ENCODE measurements around the gene HECTD4. TPM values are rescaled to one million over a fixed set of nuclear protein-coding genes. Genes with fewer than 3 reads are reported as not detected.
"Not testable (repeated sequence)": the region's sequence is repeated elsewhere in the genome, so short reads cannot be mapped to it uniquely, and the experiment has no call there.

Gene HECTD4
- total RNA-seq, 1 experiment from 2014 or later: 5.1 TPM

DNA sequence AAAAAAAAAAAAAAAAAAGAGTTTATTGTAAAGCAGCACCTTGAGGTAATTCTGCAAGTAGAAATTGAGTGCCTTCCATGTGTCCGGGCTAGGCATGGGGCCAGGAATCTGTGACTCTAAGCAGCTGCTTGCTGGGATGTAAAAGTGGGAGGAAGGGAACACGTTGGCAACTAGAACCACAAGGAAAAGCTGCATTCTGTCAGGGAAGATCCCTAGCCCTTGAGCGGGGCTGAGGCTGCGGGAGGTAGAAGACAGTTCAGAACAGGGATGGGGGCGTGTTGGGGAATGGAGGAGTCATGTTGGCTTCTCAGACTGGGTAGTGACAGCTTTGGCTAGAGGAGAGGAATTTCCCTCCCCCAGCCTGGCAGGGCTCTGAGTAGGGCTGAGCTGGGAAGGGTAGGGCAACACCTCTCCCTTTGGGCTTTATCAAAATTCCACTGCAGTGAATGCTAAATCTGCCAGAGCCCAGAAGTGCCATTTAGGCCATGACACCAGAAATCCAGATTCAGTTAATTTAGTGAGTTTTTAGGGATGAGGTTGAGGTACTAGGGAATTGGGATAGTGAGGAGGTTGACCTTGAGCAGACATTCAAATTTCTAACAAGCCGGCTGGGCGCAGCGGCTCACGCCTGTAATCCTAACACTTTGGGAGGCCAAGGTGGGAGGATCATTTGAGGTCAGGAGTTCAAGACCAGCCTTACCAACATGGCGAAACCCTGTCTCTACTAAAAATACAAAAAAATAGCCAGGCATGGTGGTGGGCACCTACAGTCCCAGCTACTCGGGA is 260.3 kb downstream of the HECTD4 start:
- DNase-seq (ENCODE audit: low spot score): peak; percentile 74

DNA sequence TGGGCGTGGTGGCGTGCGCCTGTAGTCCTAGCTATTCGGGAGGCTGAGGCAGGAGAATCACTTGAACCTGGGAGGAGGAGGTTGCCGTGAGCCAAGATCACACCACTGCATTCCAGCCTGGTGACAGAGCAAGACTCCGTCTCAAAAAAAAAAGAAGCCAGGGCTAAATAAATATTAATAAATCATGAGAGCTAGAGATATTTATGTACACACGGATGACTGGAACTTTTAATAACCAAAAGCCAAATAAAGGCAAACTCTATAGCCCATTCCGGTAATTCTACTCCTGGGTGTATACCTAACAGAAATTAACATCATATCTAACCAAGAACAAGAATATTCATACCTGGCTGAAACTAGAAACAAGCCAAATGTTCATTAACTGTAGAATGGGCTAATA is 264.5 kb downstream of the HECTD4 start:
- DNase-seq (ENCODE audit: low spot score): no peak

DNA sequence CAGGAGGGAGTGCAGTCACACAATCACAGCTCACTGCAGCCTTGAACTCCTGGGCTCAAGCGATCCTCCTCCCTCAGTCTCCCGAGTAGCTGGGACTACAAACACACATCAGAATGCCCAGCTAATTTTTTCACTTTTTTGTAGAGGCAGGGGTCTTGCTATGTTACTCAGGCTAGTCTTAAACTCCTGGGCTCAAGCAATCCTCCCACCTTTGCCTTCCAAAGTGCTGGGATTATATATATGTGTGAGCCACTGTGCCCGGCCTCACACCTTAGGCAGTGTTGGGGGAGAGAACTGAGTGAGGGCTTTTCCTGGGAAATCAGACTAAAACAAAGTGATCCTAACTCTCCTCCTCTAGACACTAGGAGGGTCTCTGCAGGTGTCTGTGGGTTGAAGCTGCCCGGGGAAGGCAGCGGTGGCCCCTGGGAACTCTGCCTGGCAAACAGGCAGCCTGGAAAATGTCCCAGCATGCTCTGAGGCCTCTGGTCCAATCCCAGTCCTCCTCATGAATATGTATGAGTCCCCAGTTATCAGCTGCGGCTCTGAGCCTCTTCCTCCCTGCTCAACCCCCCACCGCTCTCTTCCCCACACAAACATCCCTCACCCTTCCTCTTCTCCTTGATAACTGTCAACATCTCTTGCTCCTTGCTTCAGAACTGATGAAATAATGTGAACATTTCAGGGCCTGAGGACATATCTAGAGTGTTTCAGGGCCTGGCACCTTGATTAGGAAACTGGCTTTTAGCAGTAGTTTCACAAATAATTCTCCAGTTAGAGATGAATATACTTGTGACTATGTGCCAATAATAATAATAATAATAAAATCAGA is 265.8 kb downstream of the HECTD4 start:
- peak; percentile 76 for DNase-seq (ENCODE audit: low spot score)

DNA sequence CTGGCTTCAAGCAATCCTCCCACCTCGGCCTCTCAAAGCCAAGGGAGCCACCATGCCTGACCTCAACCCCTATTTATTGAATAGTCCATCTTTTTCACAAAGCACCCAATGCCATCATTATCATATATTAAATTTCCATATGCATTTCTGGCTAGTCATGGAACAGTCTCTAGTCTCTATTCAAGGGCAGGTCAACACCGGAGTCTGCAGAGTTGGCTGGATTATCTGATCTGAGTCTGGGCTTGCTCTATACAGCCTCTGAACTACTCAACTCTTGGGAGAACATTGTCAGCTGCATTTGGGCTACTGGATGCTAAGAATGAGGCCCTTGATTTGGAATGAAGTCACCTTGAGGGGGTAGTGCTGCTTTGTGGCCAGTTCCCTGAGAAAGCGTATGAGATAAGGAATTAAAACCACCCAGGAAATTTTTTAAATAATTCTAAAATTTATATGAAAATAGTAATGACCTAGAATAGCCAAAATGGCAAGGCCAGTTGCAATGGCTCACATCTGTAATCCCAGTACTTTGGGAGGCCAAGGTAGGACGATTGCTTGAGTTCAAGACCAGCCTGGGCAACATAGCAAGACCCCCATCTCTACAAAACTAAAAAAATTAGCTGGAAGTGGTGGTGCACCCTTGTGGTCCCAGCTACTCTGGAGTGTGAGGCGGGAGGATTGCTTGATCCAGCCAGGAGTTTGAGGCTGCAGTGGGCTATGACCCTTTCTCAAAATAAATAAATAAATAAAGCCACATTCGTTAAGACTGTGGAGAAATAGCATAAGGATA is 266.8 kb downstream of the HECTD4 start:
- DNase-seq (ENCODE audit: low spot score): no peak

DNA sequence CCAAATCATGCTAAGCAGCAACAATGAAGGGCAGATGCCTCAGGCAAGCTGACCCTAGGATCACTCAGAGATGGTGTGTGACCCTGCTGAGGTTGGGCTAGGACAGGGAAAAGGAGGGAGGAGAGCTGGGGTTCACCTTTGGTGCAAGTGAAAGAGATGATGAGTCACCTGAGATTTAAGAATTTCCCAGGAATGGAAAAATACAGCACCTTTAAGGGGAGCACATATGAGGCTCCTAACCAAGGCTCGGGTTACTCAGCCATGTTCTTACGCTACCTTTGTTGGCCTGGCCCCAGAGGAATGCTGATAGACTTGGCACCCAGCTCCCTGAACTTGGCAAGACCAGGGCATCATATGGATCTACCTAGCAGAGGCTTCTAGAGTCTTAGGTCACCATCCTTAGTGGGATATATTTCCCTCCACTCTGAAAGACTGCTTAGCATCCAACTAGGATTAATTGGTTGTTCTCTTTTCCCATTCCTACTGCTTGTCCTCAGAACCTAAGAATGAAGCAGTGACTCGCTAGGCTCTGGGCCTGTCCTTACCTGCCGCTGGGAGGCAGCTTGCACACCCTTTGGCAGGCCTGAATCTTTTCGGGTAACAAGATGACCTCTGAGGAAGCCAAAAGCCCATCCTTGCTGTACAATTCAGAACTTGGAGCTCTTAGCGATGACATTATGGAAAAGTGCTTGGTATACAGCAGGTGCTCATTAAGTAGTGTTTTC is 269.7 kb downstream of the HECTD4 start:
- no peak for DNase-seq (ENCODE audit: low spot score)

DNA sequence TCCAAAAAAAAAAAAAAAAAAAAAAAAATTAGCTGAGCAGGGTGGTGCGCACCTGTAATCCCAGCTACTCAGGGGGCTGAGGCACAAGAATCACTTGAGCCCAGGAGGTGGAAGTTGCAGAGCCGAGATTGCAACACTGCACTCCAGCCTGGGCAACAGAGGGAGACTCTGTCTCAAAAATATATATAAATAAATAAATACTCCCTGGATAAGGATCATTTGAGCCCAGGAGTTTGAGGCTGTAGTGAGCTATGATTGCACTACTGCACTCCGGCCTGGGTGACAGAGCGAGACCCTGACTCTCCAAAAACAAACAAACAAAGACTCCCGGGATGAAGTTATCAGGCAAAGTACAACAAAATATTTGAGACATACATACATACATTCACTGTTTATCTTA is 270.3 kb downstream of the HECTD4 start:
- no peak for DNase-seq (ENCODE audit: low spot score)

DNA sequence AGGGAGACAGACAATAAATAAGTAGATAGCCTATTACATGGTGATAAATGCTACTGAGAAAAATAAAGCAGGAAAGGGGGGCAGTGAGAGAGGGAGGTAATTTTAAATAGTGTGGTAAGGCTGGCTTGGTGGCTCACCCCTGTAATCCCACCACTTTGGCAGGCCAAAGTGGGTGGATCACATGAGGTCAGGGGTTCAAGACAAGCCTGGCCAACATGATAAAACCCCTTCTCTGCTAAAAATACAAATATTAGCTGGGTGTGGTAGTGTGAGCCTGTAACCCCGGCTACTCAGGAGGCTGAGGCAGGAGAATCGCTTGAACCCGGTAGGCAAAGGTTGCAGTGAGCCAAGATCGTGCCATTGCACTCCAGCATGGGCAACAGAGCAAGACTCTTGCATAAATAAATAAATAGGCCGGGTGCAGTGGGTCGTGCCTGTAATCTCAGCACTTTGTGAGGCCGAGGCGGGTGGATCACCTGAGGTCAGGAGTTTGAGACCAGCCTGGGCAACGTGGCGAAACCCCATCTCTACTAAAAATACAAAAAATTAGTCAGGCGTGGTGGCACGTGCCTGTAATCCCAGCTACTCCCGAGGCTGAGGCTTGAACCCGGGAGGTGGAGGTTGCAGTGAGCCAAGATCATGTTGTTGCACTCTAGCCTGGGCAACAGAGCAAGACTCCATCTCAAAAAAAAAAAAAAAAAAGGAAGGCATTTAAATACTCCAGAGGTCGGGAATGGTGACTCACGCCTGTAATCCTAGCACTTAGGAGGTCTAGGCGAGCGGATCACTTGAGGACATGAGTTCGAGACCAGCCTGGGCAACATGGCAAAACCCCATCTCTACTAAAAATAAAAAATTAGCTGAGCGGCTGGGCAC is 271.2 kb downstream of the HECTD4 start:
- DNase-seq (ENCODE audit: low spot score): not testable (repeated sequence)

Other genes starting within 250 kb of the HECTD4 start
- gene RPL6, start 27.2 kb upstream of the HECTD4 start, total RNA-seq (2014; rRNA removed; shearing (Covaris generic)): 1,425 and 1,744 TPM in 2 replicates
- 75.6 and 100 TPM in 2 replicates for gene PTPN11, start 36.5 kb upstream of the HECTD4 start, total RNA-seq (2014; rRNA removed; shearing (Covaris generic))